ENCODE data around the gene MYLK.

MYLK gene

DNA sequence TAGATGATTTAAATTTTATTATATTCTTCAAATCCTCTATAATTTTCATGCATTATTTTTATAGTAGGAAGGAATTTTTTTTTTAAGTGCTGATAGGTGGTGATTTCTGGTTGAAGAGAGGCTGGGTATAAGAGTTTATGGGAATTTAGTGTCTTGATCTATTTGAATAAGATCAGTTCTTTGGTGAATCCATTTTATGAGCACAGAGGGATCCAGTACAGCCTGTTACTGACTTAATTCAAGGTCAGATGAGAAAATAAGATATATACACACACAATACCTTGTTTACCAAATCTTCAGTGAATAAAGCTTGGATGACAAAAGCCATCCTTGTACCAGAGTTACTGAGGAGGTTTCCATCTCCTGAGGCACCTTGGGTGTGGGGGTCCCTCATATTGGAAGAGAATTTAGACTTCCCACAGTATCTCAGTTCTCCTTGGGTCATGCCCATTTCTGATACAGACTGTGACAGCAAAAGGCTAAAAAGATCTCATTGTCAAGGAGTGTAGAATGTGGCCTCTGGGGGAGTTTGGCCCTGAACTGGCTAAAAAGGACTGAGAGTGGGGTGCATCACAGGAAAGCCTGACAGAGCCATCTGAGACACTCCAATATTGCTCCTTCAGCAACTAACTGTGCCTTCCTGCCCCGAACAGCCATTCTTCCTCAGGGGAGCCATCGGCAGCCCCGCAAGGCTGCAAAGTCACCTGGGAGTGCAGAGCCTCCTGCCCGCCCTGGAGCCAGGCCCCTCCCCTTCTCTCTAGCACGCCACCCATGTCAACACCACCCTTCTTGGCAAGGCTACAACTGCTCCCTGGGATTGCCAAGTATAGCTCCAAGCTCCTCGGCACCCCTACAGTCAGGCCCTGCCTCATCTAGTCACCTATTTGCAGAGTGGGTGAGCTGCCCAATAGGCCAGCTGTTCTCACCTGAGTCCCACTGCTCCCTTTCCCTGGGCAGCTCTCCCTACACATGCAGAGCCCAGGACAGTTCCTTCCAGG lies 256.2 kb downstream of the MYLK start:
- Histone ChIP-seq H3K9me3 (no peaks in the 10 kb centered on the region), H3K36me3 (no peaks in the 10 kb centered on the region), H3K27ac (no peak overlapping the region), H3K27me3 (no peaks in the 10 kb centered on the region), H3K4me1 (ENCODE audit: control insufficient read depth in 1 of 2, insufficient read depth in 1 of 2, low read depth in 1 of 2, low read length in 1 of 2) (no peaks in the 10 kb centered on the region), H3K4me3 (ENCODE audit: low read depth in 1 of 2, low read length in 1 of 2) (no peak overlapping the region)
- TF ChIP-seq, protein P1, sequence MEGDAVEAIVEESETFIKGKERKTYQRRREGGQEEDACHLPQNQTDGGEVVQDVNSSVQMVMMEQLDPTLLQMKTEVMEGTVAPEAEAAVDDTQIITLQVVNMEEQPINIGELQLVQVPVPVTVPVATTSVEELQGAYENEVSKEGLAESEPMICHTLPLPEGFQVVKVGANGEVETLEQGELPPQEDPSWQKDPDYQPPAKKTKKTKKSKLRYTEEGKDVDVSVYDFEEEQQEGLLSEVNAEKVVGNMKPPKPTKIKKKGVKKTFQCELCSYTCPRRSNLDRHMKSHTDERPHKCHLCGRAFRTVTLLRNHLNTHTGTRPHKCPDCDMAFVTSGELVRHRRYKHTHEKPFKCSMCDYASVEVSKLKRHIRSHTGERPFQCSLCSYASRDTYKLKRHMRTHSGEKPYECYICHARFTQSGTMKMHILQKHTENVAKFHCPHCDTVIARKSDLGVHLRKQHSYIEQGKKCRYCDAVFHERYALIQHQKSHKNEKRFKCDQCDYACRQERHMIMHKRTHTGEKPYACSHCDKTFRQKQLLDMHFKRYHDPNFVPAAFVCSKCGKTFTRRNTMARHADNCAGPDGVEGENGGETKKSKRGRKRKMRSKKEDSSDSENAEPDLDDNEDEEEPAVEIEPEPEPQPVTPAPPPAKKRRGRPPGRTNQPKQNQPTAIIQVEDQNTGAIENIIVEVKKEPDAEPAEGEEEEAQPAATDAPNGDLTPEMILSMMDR (IDR thresholded peaks at IDR 0.05) = no peak

DNA sequence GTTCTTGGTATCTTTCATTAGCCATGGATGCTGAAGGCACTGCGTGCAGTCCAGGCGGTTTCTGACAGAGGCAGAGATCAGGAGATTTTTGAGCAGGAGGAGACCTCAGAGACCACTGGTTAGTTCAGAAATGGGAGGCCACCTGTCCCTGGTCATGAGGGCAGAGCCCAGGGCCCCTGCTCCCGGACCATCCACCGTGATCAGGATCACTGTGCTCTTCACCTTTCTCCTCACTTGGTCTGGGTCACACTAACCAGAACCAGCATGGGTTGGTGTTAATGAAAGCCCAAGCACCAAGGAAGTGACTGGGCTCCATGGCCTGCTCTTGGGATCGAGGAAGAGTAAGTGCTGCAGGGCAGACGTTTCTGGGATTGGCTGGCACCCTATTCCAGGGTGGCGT lies 257.3 kb downstream of the MYLK start:
- H3K27me3 ChIP-seq = no peaks in the 10 kb centered on the region
- no peaks in the 10 kb centered on the region for H3K36me3 ChIP-seq
- TF ChIP-seq, protein P1 (IDR thresholded peaks at IDR 0.05) = no peak
- no peaks in the 10 kb centered on the region for H3K9me3 ChIP-seq
- no peak overlapping the region for H3K27ac ChIP-seq
- no peak overlapping the region for H3K4me3 ChIP-seq (ENCODE audit: low read depth in 1 of 2, low read length in 1 of 2)
- no peaks in the 10 kb centered on the region for H3K4me1 ChIP-seq (ENCODE audit: control insufficient read depth in 1 of 2, insufficient read depth in 1 of 2, low read depth in 1 of 2, low read length in 1 of 2)

DNA sequence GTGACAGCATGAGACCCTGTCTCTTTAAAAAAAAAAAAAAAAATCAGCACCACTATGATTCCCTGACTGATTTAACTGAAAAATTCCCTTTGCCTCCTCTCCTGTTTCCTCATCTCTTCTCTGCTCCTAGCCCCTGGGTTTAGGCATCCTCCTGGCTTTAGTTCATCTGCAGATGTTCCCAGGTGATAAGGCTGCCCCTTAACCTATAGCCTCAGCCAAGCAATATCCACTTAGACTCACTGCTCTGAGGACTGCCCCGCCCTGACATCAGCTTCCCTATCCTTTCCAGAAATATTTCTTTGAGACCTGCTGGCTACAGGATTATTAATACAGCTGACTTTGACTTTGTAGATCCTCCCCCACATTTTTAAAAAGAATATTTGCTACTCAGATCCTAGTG lies 259.8 kb downstream of the MYLK start:
- H3K9me3 ChIP-seq = no peaks in the 10 kb centered on the region
- H3K4me3 ChIP-seq (ENCODE audit: low read depth in 1 of 2, low read length in 1 of 2) = no peak overlapping the region
- H3K27ac ChIP-seq = no peak overlapping the region
- no peaks in the 10 kb centered on the region for H3K4me1 ChIP-seq (ENCODE audit: control insufficient read depth in 1 of 2, insufficient read depth in 1 of 2, low read depth in 1 of 2, low read length in 1 of 2)
- no peaks in the 10 kb centered on the region for H3K36me3 ChIP-seq
- TF ChIP-seq, protein P1 (IDR thresholded peaks at IDR 0.05) = no peak
- no peaks in the 10 kb centered on the region for H3K27me3 ChIP-seq

DNA sequence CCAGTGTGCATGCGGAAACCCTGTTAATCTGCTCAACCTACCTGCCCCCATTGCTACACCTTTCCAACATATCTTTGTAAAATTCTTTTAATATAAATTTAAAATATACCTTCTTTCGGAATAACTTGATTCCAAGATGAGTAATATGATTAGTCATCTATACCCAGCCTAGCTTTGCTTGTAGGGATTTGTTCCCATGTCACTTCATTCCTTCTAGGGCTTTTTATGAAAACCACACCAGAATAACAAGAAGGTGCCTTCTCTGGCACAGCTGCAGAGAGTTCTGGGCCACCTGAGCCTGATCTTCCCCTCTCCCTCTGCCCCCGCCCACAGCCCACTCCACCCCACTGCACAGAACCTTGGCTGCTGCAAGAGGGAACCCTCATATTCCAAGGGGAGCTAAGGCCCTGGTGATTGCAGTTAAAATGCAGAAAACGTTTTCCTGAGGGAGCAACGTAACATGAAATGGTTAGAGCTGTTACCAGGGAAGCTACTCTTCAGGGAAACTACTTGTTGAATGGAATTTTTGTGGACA lies 260.7 kb downstream of the MYLK start:
- Histone ChIP-seq H3K9me3 (no peaks in the 10 kb centered on the region), H3K4me3 (ENCODE audit: low read depth in 1 of 2, low read length in 1 of 2) (no peak overlapping the region), H3K4me1 (ENCODE audit: control insufficient read depth in 1 of 2, insufficient read depth in 1 of 2, low read depth in 1 of 2, low read length in 1 of 2) (peaks cover 7 to 9% of the 10 kb centered on the region in 2 experiments), H3K36me3 (no peaks in the 10 kb centered on the region), H3K27me3 (no peaks in the 10 kb centered on the region), H3K27ac (no peak overlapping the region)
- TF ChIP-seq, protein P1 (IDR thresholded peaks at IDR 0.05) = no peak

DNA sequence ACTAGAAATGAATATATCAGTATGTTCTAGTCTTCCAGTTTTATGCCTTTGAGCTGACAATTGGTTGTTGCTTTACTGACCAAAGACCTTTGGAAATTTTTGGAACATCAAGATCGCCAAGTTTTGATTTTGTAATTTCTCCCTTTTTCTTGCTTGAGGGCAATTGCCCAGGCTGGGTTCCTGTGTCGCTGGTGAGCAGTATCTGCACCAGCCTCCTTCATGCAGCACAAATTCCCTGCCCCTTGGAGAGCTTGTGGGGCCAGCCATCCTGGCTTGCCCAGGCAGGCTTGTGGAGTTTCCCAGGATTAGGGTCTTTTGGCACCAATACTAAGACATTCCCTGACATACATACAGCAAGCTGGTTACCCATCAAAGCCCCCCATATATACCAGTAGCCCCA lies 261.4 kb downstream of the MYLK start:
- Histone ChIP-seq H3K9me3 (no peaks in the 10 kb centered on the region), H3K27ac (no peak overlapping the region), H3K36me3 (no peaks in the 10 kb centered on the region), H3K4me3 (ENCODE audit: low read depth in 1 of 2, low read length in 1 of 2) (no peak overlapping the region), H3K4me1 (ENCODE audit: control insufficient read depth in 1 of 2, insufficient read depth in 1 of 2, low read depth in 1 of 2, low read length in 1 of 2) (peaks cover 7 to 10% of the 10 kb centered on the region in 2 experiments), H3K27me3 (no peaks in the 10 kb centered on the region)
- TF ChIP-seq, protein P1 (IDR thresholded peaks at IDR 0.05) = no peak
